Activated effector memory CD4-positive, alpha-beta T cell treated with Interleukin-2 at 50 U/mL for 16 hours (primary cell): Measurements from ENCODE around the gene CTPS2.
"Not testable (repeated sequence)": the region's sequence is repeated elsewhere in the genome, so short reads cannot be mapped to it uniquely, and the experiment has no call there.

ENCODE experiments used
- DNase-seq: peaks from one replicate; pipeline ENCODE4 v3.0.0-alpha.2; 2020

The CTPS2 gene

GRCh38 chrX:16651391-16652024, 61.0 kb downstream of the CTPS2 start:
- no peak for DNase-seq

- no peak for DNase-seq
Measured at GRCh38 chrX:16649858-16650257, 62.6 kb downstream of the CTPS2 start, which contains the start of gene S100G. Gene S100G, plus strand, starts transcription at chrX:16650158. Its CDS starts 849 bp downstream, at chrX:16651007.

GRCh38 chrX:16646366-16647138, 65.9 kb downstream of the CTPS2 start:
- no peak for DNase-seq

- no peak for DNase-seq
Measured at GRCh38 chrX:16643176-16643575, 69.3 kb downstream of the CTPS2 start.

GRCh38 chrX:16640823-16641222, 71.6 kb downstream of the CTPS2 start:
- no peak for DNase-seq

GRCh38 chrX:16639966-16640365, 72.5 kb downstream of the CTPS2 start:
- DNase-seq = no peak

GRCh38 chrX:16638533-16638932, 73.9 kb downstream of the CTPS2 start:
- DNase-seq = no peak

- DNase-seq = no peak
Measured at GRCh38 chrX:16635596-16635995, 76.9 kb downstream of the CTPS2 start.

GRCh38 chrX:16635040-16635439, 77.4 kb downstream of the CTPS2 start:
- DNase-seq = no peak

- DNase-seq = no peak
Measured at GRCh38 chrX:16633754-16634153, 78.7 kb downstream of the CTPS2 start.

- DNase-seq = no peak
Measured at GRCh38 chrX:16629909-16630308, 82.6 kb downstream of the CTPS2 start.

GRCh38 chrX:16628946-16629595, 83.4 kb downstream of the CTPS2 start:
- DNase-seq = no peak

GRCh38 chrX:16628511-16628910, 84.0 kb downstream of the CTPS2 start:
- DNase-seq = not testable (repeated sequence)

- DNase-seq = no peak
Measured at GRCh38 chrX:16619024-16619423, 93.4 kb downstream of the CTPS2 start.

- no peak for DNase-seq
Measured at GRCh38 chrX:16618422-16618821, 94.0 kb downstream of the CTPS2 start.

- DNase-seq = no peak
Measured at GRCh38 chrX:16617382-16617781, 95.1 kb downstream of the CTPS2 start.

- no peak for DNase-seq
Measured at GRCh38 chrX:16612257-16612897, 100.1 kb downstream of the CTPS2 start.

- DNase-seq = not testable (repeated sequence)
Measured at GRCh38 chrX:16610654-16611053, 101.8 kb downstream of the CTPS2 start.

GRCh38 chrX:16610121-16610621, 102.3 kb downstream of the CTPS2 start:
- no peak for DNase-seq

- no peak for DNase-seq
Measured at GRCh38 chrX:16606142-16606720, 106.2 kb downstream of the CTPS2 start.

GRCh38 chrX:16604337-16604736, 108.1 kb downstream of the CTPS2 start:
- DNase-seq = no peak

- no peak for DNase-seq
Measured at GRCh38 chrX:16603822-16604221, 108.6 kb downstream of the CTPS2 start.

GRCh38 chrX:16603235-16603634, 109.2 kb downstream of the CTPS2 start:
- DNase-seq = not testable (repeated sequence)
